Activated naive CD8-positive, alpha-beta T cell treated with anti-CD3 and anti-CD28 coated beads for 36 hours (primary cell): ENCODE results near the gene GSTO2. TPM values are rescaled to one million over a fixed set of nuclear protein-coding genes. Genes with fewer than 3 reads are reported as not detected.

Experiments used
- DNase-seq: peaks from one replicate; pipeline ENCODE4 v3.0.0; 2021
- H3K27ac Mint-ChIP-seq: one replicate; pipeline ENCODE4 v1.8.0; 2022; ENCODE audit warnings: mild to moderate bottlenecking, moderate library complexity, mixed read lengths
- H3K27me3 Mint-ChIP-seq: one replicate; pipeline ENCODE4 v1.8.0; 2022; ENCODE audit warnings: mild to moderate bottlenecking, mixed read lengths
- H3K36me3 Mint-ChIP-seq: one replicate; pipeline ENCODE4 v1.8.0; 2021; ENCODE audit warnings: mild to moderate bottlenecking, mixed read lengths
- H3K4me1 Mint-ChIP-seq: one replicate; pipeline ENCODE4 v1.8.0; 2021; ENCODE audit warnings: mixed read lengths
- H3K4me3 Mint-ChIP-seq: one replicate; pipeline ENCODE4 v1.8.0; 2022; ENCODE audit warnings: mild to moderate bottlenecking, moderate library complexity, mixed read lengths
- H3K9me3 Mint-ChIP-seq: one replicate; pipeline ENCODE4 v1.8.0; 2022; ENCODE audit warnings: mixed read lengths
- total RNA-seq, 2 experiments: library from RNA; stranded (reverse); gene quantifications; one replicate each; pipeline ENCODE4 v1.2.3, GENCODE V29; 2021

Gene GSTO2
- total RNA-seq, 2 experiments from 2014 or later = 1.5 to 2.5 TPM

DNA sequence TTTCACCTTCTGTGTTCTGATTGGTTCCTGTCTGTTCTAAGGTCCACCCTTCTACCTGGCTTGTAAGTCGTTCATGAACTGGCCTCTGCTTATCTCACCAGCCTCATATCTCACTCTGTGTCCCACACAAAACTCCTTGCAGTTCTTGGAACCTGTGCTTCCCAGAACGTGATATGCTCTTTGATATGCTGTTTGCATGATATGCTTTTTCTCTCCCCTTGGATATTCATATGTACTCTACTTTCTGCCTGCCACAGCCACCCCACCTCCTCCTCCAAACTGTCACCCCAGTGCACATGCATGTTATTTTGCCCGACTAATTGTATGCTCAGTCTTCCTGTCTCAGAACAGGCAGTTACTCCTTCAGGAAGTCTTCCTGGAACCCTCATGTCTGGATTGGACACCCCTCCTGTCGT is 71.1 kb downstream of the GSTO2 start:
- Mint-ChIP-seq H3K27ac (no peak overlapping the region), H3K9me3 (no peaks in the 10 kb centered on the region), H3K27me3 (no peaks in the 10 kb centered on the region), H3K4me3 (no peak overlapping the region), H3K4me1 (peaks cover 26% of the 10 kb centered on the region), H3K36me3 (peaks cover 7% of the 10 kb centered on the region)
- DNase-seq = no peak

GRCh38 chr10:104340641-104341040 is 71.7 kb downstream of the GSTO2 start:
- DNase-seq = no peak
- Mint-ChIP-seq H3K4me3 (no peak overlapping the region), H3K36me3 (peaks cover 4% of the 10 kb centered on the region), H3K9me3 (no peaks in the 10 kb centered on the region), H3K27ac (no peak overlapping the region), H3K4me1 (peaks cover 21% of the 10 kb centered on the region), H3K27me3 (no peaks in the 10 kb centered on the region)

- H3K36me3 Mint-ChIP-seq = no peaks in the 10 kb centered on the region
- no peak for DNase-seq
- peaks cover 18% of the 10 kb centered on the region for H3K4me1 Mint-ChIP-seq
- no peak overlapping the region for H3K27ac Mint-ChIP-seq
- peaks cover 1% of the 10 kb centered on the region for H3K9me3 Mint-ChIP-seq
- no peak overlapping the region for H3K4me3 Mint-ChIP-seq
- H3K27me3 Mint-ChIP-seq = no peaks in the 10 kb centered on the region
Observed at GRCh38 chr10:104342941-104343411, 74.0 kb downstream of the GSTO2 start.

GRCh38 chr10:104344219-104344618 is 75.2 kb downstream of the GSTO2 start:
- no peaks in the 10 kb centered on the region for H3K27me3 Mint-ChIP-seq
- H3K27ac Mint-ChIP-seq = no peak overlapping the region

GRCh38 chr10:104345515-104345914 is 76.5 kb downstream of the GSTO2 start:
- Mint-ChIP-seq H3K36me3 (no peaks in the 10 kb centered on the region), H3K4me1 (peaks cover 4% of the 10 kb centered on the region), H3K27ac (no peak overlapping the region), H3K27me3 (no peaks in the 10 kb centered on the region), H3K4me3 (no peak overlapping the region), H3K9me3 (peaks cover 1% of the 10 kb centered on the region)
- no peak for DNase-seq

More at GRCh38 chr10:104344219-104344618, 75.2 kb downstream of the GSTO2 start:
- Mint-ChIP-seq H3K4me3 (no peak overlapping the region), H3K36me3 (no peaks in the 10 kb centered on the region), H3K9me3 (peaks cover 1% of the 10 kb centered on the region), H3K4me1 (peaks cover 14% of the 10 kb centered on the region)
- DNase-seq = no peak

DNA sequence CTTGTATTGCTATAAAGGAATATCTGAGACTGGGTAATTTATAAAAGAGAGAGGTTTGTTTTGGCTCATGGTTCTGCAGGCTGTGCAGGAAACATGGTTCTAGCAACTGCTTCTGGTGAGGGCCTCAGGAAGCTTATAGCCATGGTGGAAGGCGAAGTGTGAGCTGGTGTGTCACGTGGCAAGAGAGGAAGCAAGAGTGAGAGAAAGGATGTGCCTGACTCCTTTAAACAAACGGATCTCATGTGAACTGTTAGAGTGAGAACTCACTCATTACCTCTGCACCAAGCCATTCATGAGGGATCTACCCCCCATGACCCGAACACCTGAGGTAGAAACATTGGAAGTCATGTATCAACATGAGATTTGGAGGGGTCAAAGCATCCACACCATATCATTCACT is 77.0 kb downstream of the GSTO2 start:
- Mint-ChIP-seq H3K27ac (no peak overlapping the region), H3K4me3 (no peak overlapping the region), H3K4me1 (peaks cover 5% of the 10 kb centered on the region), H3K36me3 (no peaks in the 10 kb centered on the region), H3K27me3 (no peaks in the 10 kb centered on the region), H3K9me3 (peaks cover 1% of the 10 kb centered on the region)
- DNase-seq = no peak

DNA sequence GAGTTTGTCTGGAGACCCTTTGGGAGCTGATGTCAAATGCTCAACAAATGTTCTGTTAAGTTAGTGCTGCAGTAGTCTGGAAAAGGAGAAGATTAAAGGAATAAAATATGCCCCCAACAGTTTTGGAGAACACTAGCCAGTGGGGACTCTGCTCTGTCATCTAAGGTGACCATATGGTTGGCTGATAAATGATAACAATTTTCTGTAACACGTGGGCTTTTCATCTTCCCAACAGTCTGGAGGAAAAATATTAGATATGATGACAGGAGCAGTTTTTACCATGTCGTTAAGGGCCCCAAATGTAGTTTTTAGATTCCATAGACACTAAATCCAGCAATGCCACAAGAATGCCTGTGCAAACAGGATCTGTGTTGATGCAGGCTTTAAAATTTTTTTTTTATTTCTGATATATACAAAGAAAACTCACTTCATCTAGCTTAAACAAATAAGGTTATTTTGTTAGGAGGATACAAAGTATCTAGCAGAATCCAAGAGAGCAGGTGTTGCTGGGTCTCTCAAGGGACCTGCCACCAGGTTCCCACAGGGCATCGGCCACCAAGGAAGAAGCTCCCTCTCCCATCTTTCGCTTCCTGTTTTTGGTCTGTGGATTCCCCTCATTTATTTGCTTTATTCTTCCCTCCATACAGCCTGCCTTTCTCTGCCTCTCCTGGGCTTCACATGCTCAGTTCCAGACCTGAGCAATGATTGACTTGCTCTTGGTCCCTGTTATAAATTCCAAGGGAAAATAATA is 78.5 kb downstream of the GSTO2 start:
- no peak for DNase-seq
- H3K9me3 Mint-ChIP-seq = peaks cover 1% of the 10 kb centered on the region
- no peaks in the 10 kb centered on the region for H3K36me3 Mint-ChIP-seq
- H3K27ac Mint-ChIP-seq = no peak overlapping the region
- no peaks in the 10 kb centered on the region for H3K27me3 Mint-ChIP-seq
- peaks cover 19% of the 10 kb centered on the region for H3K4me1 Mint-ChIP-seq
- no peak overlapping the region for H3K4me3 Mint-ChIP-seq

DNA sequence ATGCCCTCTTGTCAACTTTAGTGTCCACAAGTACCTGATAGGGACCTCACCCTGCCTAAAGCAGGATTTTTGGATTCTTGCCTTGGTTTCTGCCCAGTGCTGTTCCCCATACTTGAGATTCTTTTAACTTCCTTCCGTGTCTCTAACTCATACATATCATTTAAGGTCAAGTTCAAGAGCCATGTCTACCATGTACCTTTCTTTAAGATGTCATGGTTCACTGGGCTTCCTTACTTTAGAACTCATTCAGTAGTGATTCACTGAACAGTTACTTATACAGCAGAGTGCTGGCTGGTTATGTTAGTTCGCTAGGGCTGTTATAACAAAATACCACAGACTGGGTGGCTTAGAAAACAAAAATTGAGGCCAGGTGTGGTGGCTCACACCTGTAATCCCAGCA is 79.6 kb downstream of the GSTO2 start:
- Mint-ChIP-seq H3K9me3 (peaks cover 1% of the 10 kb centered on the region), H3K4me3 (no peak overlapping the region), H3K27ac (no peak overlapping the region), H3K36me3 (no peaks in the 10 kb centered on the region), H3K27me3 (no peaks in the 10 kb centered on the region), H3K4me1 (peaks cover 25% of the 10 kb centered on the region)
- no peak for DNase-seq

- Mint-ChIP-seq H3K36me3 (no peaks in the 10 kb centered on the region), H3K4me1 (peaks cover 25% of the 10 kb centered on the region), H3K4me3 (no peak overlapping the region), H3K9me3 (peaks cover 1% of the 10 kb centered on the region), H3K27ac (no peak overlapping the region), H3K27me3 (no peaks in the 10 kb centered on the region)
- no peak for DNase-seq
Observed at GRCh38 chr10:104349623-104350126, 80.7 kb downstream of the GSTO2 start.

DNA sequence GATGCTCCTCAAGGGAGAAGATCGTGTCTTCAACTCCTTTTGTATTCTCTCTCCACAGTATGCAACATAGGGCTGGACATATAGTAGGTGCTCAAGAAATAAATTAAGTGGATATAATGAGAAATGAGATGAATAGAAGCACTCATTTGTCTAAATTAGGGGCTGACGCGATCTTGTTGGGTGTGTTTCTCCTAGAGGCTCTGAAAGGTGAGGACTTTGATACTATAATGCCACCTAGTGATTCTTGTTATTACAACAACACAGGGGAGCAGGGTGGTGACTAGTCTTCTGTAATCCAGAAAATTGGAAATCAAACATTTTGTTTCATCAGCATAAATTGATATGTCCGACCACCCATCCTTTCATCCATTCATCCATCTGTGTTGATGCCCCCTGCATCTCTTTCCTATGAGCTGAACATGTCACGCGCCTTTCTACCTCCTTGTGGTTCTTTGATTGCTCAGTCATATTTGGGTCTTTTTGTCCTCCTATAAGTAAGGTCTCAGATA is 81.2 kb downstream of the GSTO2 start:
- Mint-ChIP-seq H3K4me3 (no peak overlapping the region), H3K27ac (no peak overlapping the region), H3K4me1 (peaks cover 25% of the 10 kb centered on the region), H3K27me3 (no peaks in the 10 kb centered on the region), H3K9me3 (peaks cover 1% of the 10 kb centered on the region), H3K36me3 (no peaks in the 10 kb centered on the region)
- DNase-seq = no peak

GRCh38 chr10:104351061-104351702 is 82.2 kb downstream of the GSTO2 start:
- H3K27ac Mint-ChIP-seq = peak overlapping the region; percentile 67
- peak overlapping the region; percentile 37 for H3K4me3 Mint-ChIP-seq
- H3K4me1 Mint-ChIP-seq = peaks cover 22% of the 10 kb centered on the region
- DNase-seq = no peak
- no peaks in the 10 kb centered on the region for H3K9me3 Mint-ChIP-seq
- H3K27me3 Mint-ChIP-seq = no peaks in the 10 kb centered on the region
- no peaks in the 10 kb centered on the region for H3K36me3 Mint-ChIP-seq

DNA sequence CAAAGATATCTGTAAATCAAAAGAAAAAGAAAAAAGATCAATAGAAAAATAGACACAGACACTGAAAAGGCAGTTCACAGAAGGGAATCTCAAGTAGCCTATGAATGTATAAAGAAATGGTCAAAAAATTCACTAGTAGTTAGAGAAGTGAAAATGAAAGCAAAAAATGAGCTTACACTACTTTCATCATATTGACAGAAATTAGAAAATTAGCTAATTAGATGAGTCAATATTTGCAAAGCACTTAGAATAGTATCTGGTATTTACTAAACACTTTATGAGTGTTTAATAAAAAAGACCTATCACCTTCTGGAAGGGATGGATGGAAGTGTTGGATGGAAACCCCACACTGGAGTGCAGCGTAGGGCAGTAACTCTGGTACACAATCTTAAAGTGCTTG is 82.9 kb downstream of the GSTO2 start:
- no peak overlapping the region for H3K27ac Mint-ChIP-seq
- H3K27me3 Mint-ChIP-seq = no peaks in the 10 kb centered on the region
- peaks cover 22% of the 10 kb centered on the region for H3K4me1 Mint-ChIP-seq
- H3K9me3 Mint-ChIP-seq = no peaks in the 10 kb centered on the region
- no peaks in the 10 kb centered on the region for H3K36me3 Mint-ChIP-seq
- no peak for DNase-seq
- no peak overlapping the region for H3K4me3 Mint-ChIP-seq

- H3K36me3 Mint-ChIP-seq = no peaks in the 10 kb centered on the region
- no peaks in the 10 kb centered on the region for H3K9me3 Mint-ChIP-seq
- no peaks in the 10 kb centered on the region for H3K27me3 Mint-ChIP-seq
- DNase-seq = peak; percentile 87
- H3K4me1 Mint-ChIP-seq = peaks cover 22% of the 10 kb centered on the region
- peak within 1 kb of the TSS; percentile 34 for H3K27ac Mint-ChIP-seq
- H3K4me3 Mint-ChIP-seq = peak within 1 kb of the TSS; percentile 2
Observed at GRCh38 chr10:104353325-104354048, 84.5 kb downstream of the GSTO2 start, which contains the start of gene CFAP58. Gene CFAP58, plus strand, starts transcription at chr10:104353833. Its CDS starts 65 bp downstream, at chr10:104353898.
